Sigmoid colon (tissue), 7 donors: ENCODE measurements around the gene PLCB1. TPM values are rescaled to one million over a fixed set of nuclear protein-coding genes. Genes with fewer than 3 reads are reported as not detected.

ENCODE experiments used
- DNase-seq: peaks from one replicate; pipeline ENCODE4 v3.0.0-alpha.2; 2019
- H3K27ac ChIP-seq, 4 donors: fragments of 200-600 bp; sonication (generic); one replicate each; pipeline ENCODE4 v1.5.1; 2016 to 2019; ENCODE audit warnings: mild to moderate bottlenecking in 1 of 4
- H3K27me3 ChIP-seq, 3 donors: fragments of 200-600 bp; sonication (generic); one replicate each; pipeline ENCODE4 v1.5.1; 2019; ENCODE audit warnings: mild to moderate bottlenecking in 1 of 3
- H3K36me3 ChIP-seq, 4 donors: fragments of 200-600 bp; sonication (generic); one replicate each; pipeline ENCODE4 v1.5.1; 2016 to 2019
- H3K4me1 ChIP-seq, 4 donors: fragments of 200-600 bp; sonication (generic); one replicate each; pipeline ENCODE4 v1.5.1; 2017 to 2019
- H3K4me3 ChIP-seq, 4 donors: fragments of 200-600 bp; sonication (generic); one replicate each; pipeline ENCODE4 v1.5.1; 2017 to 2019; ENCODE audit warnings: mild to moderate bottlenecking in 2 of 4, moderate library complexity in 1 of 4
- H3K9me3 ChIP-seq, 4 donors: fragments of 200-600 bp in 3 of 4; sonication (generic) in 3 of 4; one replicate each; pipeline versions ENCODE4 v1.5.1 to v1.6.1; 2013 to 2019
- EP300 ChIP-seq, 4 donors: sonication (generic); formaldehyde crosslinking; IDR thresholded peaks; one replicate each; pipeline ENCODE4 v1.6.1; 2017; ENCODE audit warnings: antibody characterized with exemption in 4 of 4
- POLR2A ChIP-seq, 2 donors: fragments of 450-650 bp; IDR thresholded peaks; one replicate each; pipeline ENCODE4 v1.6.1; 2016; ENCODE audit warnings: antibody characterized with exemption in 2 of 2, mild to moderate bottlenecking in 2 of 2, moderate library complexity in 2 of 2
- POLR2AphosphoS5 ChIP-seq, 4 donors: sonication (generic); formaldehyde crosslinking; IDR thresholded peaks; one replicate each; pipeline ENCODE4 v1.6.1; 2017; ENCODE audit warnings: antibody characterized with exemption in 4 of 4
- WGBS, 2 donors: extraction: QIAGEN DNeasy Blood & Tissue Kit; methylation state at CpG; one replicate each; pipeline ENCODE4 v1.1.7; 2013; 5-methylcytosine and 5-hydroxymethylcytosine counted together
- intact Hi-C: fragments of 100-400 bp; cut with DNase I; formaldehyde crosslinking; loops from one replicate; pipeline ENCODE4 v1.15.1; 2023
- polyA plus RNA-seq, 3 donors: library from polyadenylated mRNA; stranded (reverse); fragments of 200-250 nt; gene quantifications; one replicate each; pipeline ENCODE4 v1.2.3, GENCODE V29; 2013
- total RNA-seq, 4 donors: library from RNA; depleted of rRNA; stranded (reverse); fragments of >200 nt; gene quantifications; one replicate each; pipeline ENCODE4 v1.1.0, GENCODE V29; 2016
- TF ChIP-seq, protein P1 (sequence below), 4 experiments: fragments of 450-650 bp in 3 of 4; fragments of 200-600 bp in 1 of 4; IDR thresholded peaks; one replicate each; pipeline ENCODE4 v1.5.1; 2016 to 2019; ENCODE audit warnings: antibody characterized with exemption in 4 of 4, mild to moderate bottlenecking in 3 of 4, moderate library complexity in 2 of 4
- donor health status: healthy with polysubstance abuse.
- donor health status: Bipolar disorder and iron deficiency.
- donor health status: healthy.

Gene PLCB1
- total and polyA plus RNA-seq, 7 donors, result 0.92 to 117 (median 86.7) TPM

DNA sequence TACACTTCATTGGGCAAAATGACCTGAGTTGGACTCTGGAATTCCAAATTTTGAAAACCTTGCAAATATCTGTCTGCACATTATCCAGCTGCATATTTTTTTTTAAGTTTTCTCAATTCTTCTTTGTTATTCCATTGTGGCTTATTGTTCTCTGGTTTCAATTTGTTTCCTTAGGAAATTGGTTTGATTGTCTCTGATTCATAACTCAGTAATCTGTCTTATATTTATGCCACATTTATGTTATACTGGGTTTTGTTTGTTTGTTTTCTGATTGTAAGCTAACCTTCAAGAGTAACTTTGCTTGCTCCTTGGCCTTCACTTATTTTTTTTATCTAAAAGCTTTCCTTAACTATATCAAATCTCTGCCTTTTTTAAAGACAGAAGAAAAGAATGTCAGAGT, 743.5 kb downstream of the PLCB1 start:
- intact Hi-C loops, result no loop called here
- TF ChIP-seq EP300 (IDR thresholded peaks at IDR 0.05) (no peak), POLR2AphosphoS5 (IDR thresholded peaks at IDR 0.05) (no peak), POLR2A (IDR thresholded peaks at IDR 0.05) (no peak)
- TF ChIP-seq, protein P1, sequence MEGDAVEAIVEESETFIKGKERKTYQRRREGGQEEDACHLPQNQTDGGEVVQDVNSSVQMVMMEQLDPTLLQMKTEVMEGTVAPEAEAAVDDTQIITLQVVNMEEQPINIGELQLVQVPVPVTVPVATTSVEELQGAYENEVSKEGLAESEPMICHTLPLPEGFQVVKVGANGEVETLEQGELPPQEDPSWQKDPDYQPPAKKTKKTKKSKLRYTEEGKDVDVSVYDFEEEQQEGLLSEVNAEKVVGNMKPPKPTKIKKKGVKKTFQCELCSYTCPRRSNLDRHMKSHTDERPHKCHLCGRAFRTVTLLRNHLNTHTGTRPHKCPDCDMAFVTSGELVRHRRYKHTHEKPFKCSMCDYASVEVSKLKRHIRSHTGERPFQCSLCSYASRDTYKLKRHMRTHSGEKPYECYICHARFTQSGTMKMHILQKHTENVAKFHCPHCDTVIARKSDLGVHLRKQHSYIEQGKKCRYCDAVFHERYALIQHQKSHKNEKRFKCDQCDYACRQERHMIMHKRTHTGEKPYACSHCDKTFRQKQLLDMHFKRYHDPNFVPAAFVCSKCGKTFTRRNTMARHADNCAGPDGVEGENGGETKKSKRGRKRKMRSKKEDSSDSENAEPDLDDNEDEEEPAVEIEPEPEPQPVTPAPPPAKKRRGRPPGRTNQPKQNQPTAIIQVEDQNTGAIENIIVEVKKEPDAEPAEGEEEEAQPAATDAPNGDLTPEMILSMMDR (IDR thresholded peaks at IDR 0.05), result no peak
- Histone ChIP-seq H3K4me1 (peaks cover 0 to 7% (median 2%) of the 10 kb centered on the region in 4 donors), H3K36me3 (no peaks in the 10 kb centered on the region), H3K27ac (no peak overlapping the region), H3K27me3 (no peaks in the 10 kb centered on the region), H3K4me3 (no peak overlapping the region), H3K9me3 (no peaks in the 10 kb centered on the region)
- DNase-seq, result no peak

DNA sequence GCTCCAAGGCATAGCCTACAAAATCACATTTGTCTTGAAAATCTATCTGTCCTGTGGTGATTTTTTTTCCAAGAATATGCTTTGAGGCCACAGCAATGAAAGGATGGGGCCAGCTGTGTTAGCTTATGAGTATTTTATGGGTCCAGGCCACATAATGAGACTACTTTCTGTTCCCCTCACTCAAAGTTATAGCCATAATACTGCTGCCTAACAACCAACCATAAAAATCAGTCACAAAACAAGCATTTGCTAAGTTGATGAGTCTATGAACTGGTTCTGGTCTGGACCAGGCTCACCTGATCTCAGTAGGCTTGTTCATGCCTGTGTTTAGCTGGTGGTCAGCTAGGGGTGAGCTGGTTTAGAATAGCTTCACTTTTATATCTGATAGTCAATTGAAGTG, 744.3 kb downstream of the PLCB1 start:
- intact Hi-C loops, result no loop called here
- Histone ChIP-seq H3K27ac (peak overlapping the region in 1 of 4 donors; percentile 35), H3K4me3 (no peak overlapping the region), H3K27me3 (no peaks in the 10 kb centered on the region), H3K9me3 (no peaks in the 10 kb centered on the region), H3K36me3 (no peaks in the 10 kb centered on the region), H3K4me1 (peaks cover 0 to 7% (median 2%) of the 10 kb centered on the region in 4 donors)
- TF ChIP-seq POLR2AphosphoS5 (IDR thresholded peaks at IDR 0.05) (no peak), EP300 (IDR thresholded peaks at IDR 0.05) (no peak), POLR2A (IDR thresholded peaks at IDR 0.05) (no peak)
- TF ChIP-seq, protein P1 (IDR thresholded peaks at IDR 0.05), result no peak
- DNase-seq, result no peak

DNA sequence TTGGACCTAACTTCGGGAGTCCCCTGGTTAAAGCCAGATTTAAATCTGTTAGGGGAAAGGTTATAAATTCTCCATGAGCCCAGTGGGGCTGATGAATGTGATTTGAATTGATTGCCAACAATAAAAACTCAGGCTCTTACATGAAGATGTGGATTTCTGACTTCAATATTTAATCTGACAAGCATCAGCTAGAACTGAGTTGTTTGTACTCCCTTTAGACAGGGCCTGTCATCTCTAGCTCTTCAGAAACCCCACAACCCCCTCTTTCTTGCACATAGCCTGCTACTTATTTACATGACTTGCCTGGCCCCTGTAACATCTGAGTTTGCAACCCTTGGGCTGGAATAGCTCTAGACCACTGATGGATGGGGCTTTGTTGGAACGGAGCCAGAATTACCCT, 745.2 kb downstream of the PLCB1 start:
- DNase-seq, result no peak
- H3K27ac ChIP-seq, result no peak overlapping the region
- TF ChIP-seq EP300 (IDR thresholded peaks at IDR 0.05) (no peak), POLR2AphosphoS5 (IDR thresholded peaks at IDR 0.05) (no peak), POLR2A (IDR thresholded peaks at IDR 0.05) (no peak)
- TF ChIP-seq, protein P1 (IDR thresholded peaks at IDR 0.05), result no peak
- intact Hi-C loops, result no loop called here
- no peak overlapping the region for H3K4me3 ChIP-seq
- no peaks in the 10 kb centered on the region for H3K9me3 ChIP-seq
- 88 to 97% methylated on average over 2 of the region's 2 CpGs for WGBS, 2 donors
- H3K27me3 ChIP-seq, result no peaks in the 10 kb centered on the region
- H3K4me1 ChIP-seq, result peaks cover 0 to 7% (median 2%) of the 10 kb centered on the region in 4 donors
- H3K36me3 ChIP-seq, result peaks cover 0 to 5% (median 0%) of the 10 kb centered on the region in 4 donors

DNA sequence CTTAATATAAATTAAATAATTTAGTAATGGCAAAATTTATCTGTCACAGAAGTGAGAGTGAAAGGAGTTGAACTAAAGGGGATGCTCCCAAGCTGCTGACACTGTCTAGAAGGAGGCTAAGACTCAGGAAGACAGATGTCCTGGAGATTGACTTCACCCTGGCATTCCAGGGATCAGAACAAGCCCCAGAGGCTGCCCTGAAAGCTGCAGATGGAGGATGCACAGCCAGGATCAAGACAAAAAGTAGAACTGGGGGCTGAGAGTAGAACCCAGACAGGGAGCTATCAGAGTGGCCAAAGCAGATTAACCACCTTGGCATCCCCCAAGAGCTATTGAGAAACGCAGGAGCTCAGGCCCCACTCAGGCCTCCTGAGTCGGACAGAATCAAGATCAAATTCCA, 747.6 kb downstream of the PLCB1 start:
- Histone ChIP-seq H3K4me1 (peaks cover 0 to 7% (median 2%) of the 10 kb centered on the region in 4 donors), H3K36me3 (peaks cover 0 to 5% (median 0%) of the 10 kb centered on the region in 4 donors), H3K9me3 (no peaks in the 10 kb centered on the region), H3K27ac (no peak overlapping the region), H3K4me3 (no peak overlapping the region), H3K27me3 (no peaks in the 10 kb centered on the region)
- intact Hi-C loops, result no loop called here
- no peak for DNase-seq
- TF ChIP-seq POLR2A (IDR thresholded peaks at IDR 0.05) (no peak), POLR2AphosphoS5 (IDR thresholded peaks at IDR 0.05) (no peak), EP300 (IDR thresholded peaks at IDR 0.05) (no peak)
- TF ChIP-seq, protein P1 (IDR thresholded peaks at IDR 0.05), result no peak
- 91 to 98% methylated on average over 2 of the region's 2 CpGs for whole genome bisulfite sequencing, 2 donors
